IPS-15b (cell line): ENCODE measurements around the gene CDH16.

Experiments used
- H3K27me3 ChIP-seq: one replicate; pipeline ENCODE4 v1.6.1; 2013; ENCODE audit warnings: low read length; ENCODE audit not compliant: control insufficient read depth, insufficient read depth
- H3K36me3 ChIP-seq: one replicate; pipeline ENCODE4 v1.6.1; 2013; ENCODE audit warnings: low read length; ENCODE audit not compliant: control insufficient read depth, insufficient read depth
- H3K4me1 ChIP-seq: one replicate; pipeline ENCODE4 v1.6.1; 2013; ENCODE audit warnings: mild to moderate bottlenecking, low read length; ENCODE audit not compliant: control insufficient read depth, insufficient read depth
- H3K4me3 ChIP-seq: one replicate; pipeline ENCODE4 v1.5.1; 2013; ENCODE audit warnings: low read depth, low read length
- H3K9ac ChIP-seq: one replicate; pipeline ENCODE4 v1.6.1; 2013; ENCODE audit warnings: low read depth, mild to moderate bottlenecking, low read length
- H3K9me3 ChIP-seq: one replicate; pipeline ENCODE4 v1.6.1; 2013; ENCODE audit warnings: mild to moderate bottlenecking, low read length; ENCODE audit not compliant: control insufficient read depth, insufficient read depth

CDH16 gene

DNA sequence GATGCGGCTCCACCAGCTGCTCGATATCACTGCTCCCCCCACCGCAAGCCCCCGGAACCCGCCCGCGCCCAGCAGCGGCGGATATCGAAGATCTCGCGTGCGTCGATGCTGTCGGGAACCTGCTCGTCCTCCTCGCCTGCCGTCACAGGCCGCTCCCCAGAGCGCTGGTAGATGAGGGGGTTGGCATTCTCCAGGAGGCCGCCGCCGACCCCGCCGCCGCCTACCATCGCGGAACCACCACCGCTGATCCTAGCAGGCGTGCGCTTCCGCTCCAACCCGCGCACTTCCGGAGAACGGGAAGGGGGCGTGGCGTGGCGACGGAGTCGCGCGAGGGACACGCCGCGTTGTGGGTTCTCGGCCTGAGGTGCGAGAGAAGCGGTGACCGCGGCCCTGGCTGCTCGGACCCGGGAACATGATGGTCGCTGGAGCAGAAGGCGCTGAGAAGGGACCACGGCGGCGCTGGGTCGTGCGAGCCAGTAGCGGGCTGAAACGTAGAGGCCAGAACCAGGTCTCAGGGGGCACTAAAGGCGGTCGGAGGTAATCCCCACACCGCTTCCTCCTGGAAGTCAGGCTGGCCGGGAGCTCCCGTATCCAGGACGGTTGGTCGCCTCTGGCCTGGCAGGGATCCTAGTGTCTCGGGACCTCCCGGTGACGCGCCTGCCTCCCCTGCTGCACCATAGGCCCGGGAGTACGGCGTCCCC lies 15.6 kb upstream of the CDH16 start, which contains the start of gene CIAO2B:
Gene CIAO2B (minus strand): TSS at position 265 of the 701 bp plus-strand sequence. CDS start 38 bp downstream, at position 227.
- Histone ChIP-seq H3K9me3 (no peaks in the 10 kb centered on the region), H3K4me3 (peak within 1 kb of the TSS; percentile 96), H3K36me3 (peaks cover 6% of the 10 kb centered on the region), H3K27me3 (peaks cover 15% of the 10 kb centered on the region), H3K9ac (peak within 1 kb of the TSS; percentile 87), H3K4me1 (no peaks in the 10 kb centered on the region)

GRCh38 chr16:66933776-66934137 lies 15.1 kb upstream of the CDH16 start:
- no peaks in the 10 kb centered on the region for H3K4me1 ChIP-seq
- peak overlapping the region; percentile 70 for H3K9ac ChIP-seq

DNA sequence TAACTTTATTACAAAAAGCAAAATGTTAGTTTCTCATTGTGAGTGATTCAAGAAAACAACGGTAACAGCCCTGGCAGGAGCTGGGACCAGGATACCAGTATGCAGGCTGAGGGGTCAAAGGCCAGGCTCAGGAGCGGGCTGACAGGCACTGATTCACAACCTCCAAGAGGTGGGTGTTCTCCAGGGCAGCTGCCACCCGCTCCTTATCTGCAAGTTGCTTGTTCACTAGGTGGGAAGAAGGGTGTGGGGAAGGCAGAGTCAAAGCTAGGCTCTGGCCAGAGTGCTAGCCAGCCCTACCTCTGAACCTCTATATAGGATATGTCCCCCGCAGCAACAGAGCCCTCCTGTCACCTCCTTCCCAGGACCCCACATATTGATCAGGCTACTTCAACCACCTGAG lies 13.4 kb upstream of the CDH16 start:
- Histone ChIP-seq H3K36me3 (peaks cover 6% of the 10 kb centered on the region), H3K9ac (no peak overlapping the region), H3K27me3 (peaks cover 20% of the 10 kb centered on the region), H3K4me1 (peaks cover 2% of the 10 kb centered on the region), H3K9me3 (no peaks in the 10 kb centered on the region), H3K4me3 (no peak overlapping the region)

More at GRCh38 chr16:66933776-66934137, 15.1 kb upstream of the CDH16 start:
- peaks cover 15% of the 10 kb centered on the region for H3K27me3 ChIP-seq
- no peaks in the 10 kb centered on the region for H3K9me3 ChIP-seq
- H3K36me3 ChIP-seq, result peaks cover 6% of the 10 kb centered on the region
- peak overlapping the region; percentile 96 for H3K4me3 ChIP-seq

DNA sequence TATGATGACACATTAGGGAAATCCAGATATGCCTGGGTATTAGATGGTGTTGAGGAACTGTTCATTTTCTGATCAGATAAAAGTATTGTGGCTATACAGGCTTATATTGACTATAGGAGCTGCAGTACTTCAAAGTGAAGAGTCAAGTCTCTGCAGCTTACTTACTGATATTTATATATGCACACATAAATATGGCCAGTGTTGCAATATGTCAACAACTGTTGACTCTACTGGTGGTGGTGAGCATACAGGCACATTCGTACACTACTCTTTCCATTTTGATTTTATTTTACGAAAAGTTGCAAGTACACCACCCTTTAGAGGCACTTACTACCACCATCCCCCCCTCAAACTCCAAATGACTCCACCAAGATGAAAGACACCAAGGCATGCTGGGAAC lies 13.0 kb upstream of the CDH16 start:
- Histone ChIP-seq H3K36me3 (peaks cover 6% of the 10 kb centered on the region), H3K9ac (no peak overlapping the region), H3K4me3 (no peak overlapping the region), H3K27me3 (peaks cover 24% of the 10 kb centered on the region), H3K9me3 (no peaks in the 10 kb centered on the region), H3K4me1 (peaks cover 2% of the 10 kb centered on the region)

DNA sequence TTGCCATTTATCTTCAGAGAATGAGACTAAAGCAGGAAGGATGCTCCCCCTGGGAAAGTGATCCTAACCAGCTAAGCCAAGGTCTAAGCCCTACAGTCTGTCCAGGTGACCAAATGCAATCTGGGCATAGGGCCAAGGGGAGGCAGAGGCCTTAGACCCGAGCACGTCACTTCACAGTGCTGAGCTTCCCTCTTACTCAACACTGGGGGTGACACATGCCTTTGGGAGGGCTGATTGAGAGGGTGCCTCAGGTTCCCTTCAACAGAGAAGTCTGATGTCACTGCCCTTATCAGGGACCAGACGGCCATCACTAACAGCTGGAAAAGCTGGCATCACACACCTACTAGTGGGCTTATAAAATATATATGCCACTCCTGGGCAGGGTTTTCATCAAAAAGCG lies 11.5 kb upstream of the CDH16 start:
- H3K4me3 ChIP-seq, result no peak overlapping the region
- no peak overlapping the region for H3K9ac ChIP-seq
- no peaks in the 10 kb centered on the region for H3K9me3 ChIP-seq
- peaks cover 3% of the 10 kb centered on the region for H3K36me3 ChIP-seq
- peaks cover 4% of the 10 kb centered on the region for H3K4me1 ChIP-seq
- peaks cover 35% of the 10 kb centered on the region for H3K27me3 ChIP-seq

- H3K27me3 ChIP-seq, result peaks cover 42% of the 10 kb centered on the region
- no peaks in the 10 kb centered on the region for H3K36me3 ChIP-seq
- H3K9me3 ChIP-seq, result no peaks in the 10 kb centered on the region
- no peak overlapping the region for H3K9ac ChIP-seq
- H3K4me1 ChIP-seq, result peaks cover 4% of the 10 kb centered on the region
- H3K4me3 ChIP-seq, result no peak overlapping the region
Observed at GRCh38 chr16:66928702-66929388, 10.2 kb upstream of the CDH16 start.

GRCh38 chr16:66927918-66928649 lies 9.4 kb upstream of the CDH16 start:
- Histone ChIP-seq H3K4me3 (no peak overlapping the region), H3K27me3 (peaks cover 44% of the 10 kb centered on the region), H3K36me3 (no peaks in the 10 kb centered on the region), H3K4me1 (peaks cover 4% of the 10 kb centered on the region), H3K9me3 (no peaks in the 10 kb centered on the region), H3K9ac (no peak overlapping the region)

DNA sequence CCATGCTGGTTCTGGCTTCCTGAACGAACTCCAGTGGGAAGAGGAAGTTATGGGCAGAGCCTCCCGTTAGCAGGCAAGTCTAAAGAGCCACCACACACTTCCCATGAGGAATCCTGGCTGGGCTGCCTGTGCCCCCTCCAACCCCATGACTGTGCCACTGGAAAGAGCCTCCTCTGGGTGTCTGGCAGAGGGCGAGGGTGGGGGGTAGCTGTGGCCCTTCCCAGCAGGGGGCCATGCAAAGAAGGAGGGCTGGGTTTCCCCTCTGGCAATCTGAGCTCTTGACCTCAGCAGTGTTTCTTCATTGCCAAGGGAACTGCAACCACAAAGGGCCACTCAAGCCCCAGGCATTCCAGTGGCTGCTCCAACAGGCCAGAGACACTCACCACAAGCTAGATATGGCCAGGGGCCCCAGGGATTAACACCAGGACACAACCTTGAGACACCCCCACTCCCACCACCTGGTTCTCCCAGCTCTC lies 8.3 kb upstream of the CDH16 start:
- Histone ChIP-seq H3K9ac (no peak overlapping the region), H3K36me3 (no peaks in the 10 kb centered on the region), H3K27me3 (peaks cover 44% of the 10 kb centered on the region), H3K4me1 (peaks cover 4% of the 10 kb centered on the region), H3K9me3 (no peaks in the 10 kb centered on the region), H3K4me3 (no peak overlapping the region)

DNA sequence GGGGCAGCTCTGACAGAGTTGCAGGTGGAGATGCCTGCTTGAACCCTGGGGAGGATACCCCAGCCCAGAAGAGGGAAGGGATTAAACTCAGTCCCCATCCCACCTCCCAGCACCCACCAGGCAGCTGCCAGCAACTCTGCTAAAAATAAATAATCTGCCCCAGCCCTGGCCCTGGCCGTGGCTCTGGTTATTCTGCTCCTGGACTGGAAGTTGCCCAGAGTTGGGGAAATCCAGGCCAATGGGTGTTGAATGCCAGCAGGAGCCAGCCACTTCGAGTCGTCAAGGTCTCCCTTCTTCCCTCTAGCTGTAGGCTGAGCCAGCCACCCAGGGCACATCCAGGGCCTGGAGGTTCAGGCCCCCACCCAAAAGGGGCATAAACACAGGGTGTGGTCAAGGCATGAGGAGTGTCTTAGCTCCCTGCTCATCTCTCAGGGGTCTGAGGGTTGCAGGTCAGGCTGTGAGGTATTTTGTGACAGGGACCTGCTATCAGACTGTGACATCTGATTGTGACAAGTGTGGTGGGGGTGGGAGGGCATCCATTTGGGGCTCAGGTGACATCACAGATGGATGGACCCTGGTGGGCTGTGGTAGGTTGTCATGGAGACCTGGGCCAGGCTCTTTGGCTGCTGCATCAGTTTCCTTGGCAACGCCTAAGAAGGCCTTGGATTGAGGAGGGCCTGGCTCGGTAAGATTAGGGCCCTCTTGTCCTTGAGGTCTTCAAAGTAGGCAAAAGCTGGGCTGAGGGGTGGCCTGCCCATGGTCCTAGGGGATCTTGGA lies 7.7 kb upstream of the CDH16 start:
- Histone ChIP-seq H3K4me3 (peak overlapping the region; percentile 54), H3K36me3 (no peaks in the 10 kb centered on the region), H3K9me3 (no peaks in the 10 kb centered on the region), H3K9ac (no peak overlapping the region), H3K27me3 (peaks cover 44% of the 10 kb centered on the region), H3K4me1 (peaks cover 4% of the 10 kb centered on the region)

DNA sequence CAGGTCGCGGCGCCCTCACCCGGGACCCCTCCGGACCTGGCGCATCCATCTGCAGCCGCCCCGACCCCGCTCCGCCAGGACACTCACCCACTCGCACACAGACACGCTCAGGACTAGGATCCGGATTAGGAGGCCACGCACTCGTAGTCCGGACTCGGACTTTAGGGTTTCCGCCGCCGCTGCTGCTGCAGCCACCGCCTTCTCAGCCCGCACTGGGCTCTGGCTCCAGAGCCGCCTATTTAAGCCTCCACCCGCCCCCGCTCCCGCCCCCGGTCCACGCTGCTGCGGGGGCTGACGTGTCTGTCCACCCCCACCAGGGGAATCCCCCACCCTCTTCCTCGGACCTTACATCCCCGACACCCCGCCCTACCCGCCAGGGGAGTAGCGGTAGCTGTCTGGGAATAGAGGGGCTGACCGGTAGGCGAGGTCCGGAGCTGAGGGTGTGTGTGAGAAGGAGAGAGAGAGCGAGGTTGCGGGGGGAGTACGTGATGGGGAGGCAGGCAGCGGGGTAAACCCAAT lies 6.7 kb upstream of the CDH16 start, which contains the start of gene RRAD:
Gene RRAD (minus strand): TSS at position 214 of the 519 bp plus-strand sequence. CDS start 356 bp downstream, outside the sequence.
- H3K4me3 ChIP-seq, result peak within 1 kb of the TSS; percentile 54
- H3K36me3 ChIP-seq, result no peaks in the 10 kb centered on the region
- peaks cover 4% of the 10 kb centered on the region for H3K4me1 ChIP-seq
- no peak within 1 kb of the TSS for H3K9ac ChIP-seq
- no peaks in the 10 kb centered on the region for H3K9me3 ChIP-seq
- H3K27me3 ChIP-seq, result peaks cover 44% of the 10 kb centered on the region
